Stimulated activated CD8-positive, alpha-beta memory T cell treated with anti-CD3 and anti-CD28 coated beads, Interleukin-4, amount 100 ng/mL, for 4 hours (primary cell): ENCODE measurements around the gene JADE2.

Experiments
- DNase-seq, 2 donors: peaks; one replicate each; pipeline ENCODE4 v3.0.0-alpha.2; 2020; ENCODE audit warnings: low read depth in 2 of 2, low spot score in 1 of 2

JADE2 gene

DNA sequence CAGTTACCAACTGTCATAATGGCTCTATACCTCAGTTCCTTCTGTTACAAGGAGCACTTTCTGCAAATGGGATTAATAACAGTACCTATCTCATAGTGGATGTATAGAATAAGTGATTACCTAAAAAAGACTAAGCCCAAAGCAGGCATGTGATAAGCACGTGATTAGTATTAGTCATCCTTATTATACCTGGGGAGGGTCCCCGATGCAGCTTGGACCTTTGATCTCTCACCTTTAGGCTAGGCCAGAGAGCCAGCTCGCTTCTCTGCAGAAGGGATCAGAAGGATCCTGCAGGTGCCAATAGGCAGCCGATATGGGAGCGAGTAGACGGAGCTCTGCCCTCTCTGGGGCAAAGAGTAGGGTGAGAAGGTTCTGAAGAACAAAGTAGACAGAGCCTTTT is 4.0 kb downstream of the JADE2 start:
- DNase-seq, result no peak

DNA sequence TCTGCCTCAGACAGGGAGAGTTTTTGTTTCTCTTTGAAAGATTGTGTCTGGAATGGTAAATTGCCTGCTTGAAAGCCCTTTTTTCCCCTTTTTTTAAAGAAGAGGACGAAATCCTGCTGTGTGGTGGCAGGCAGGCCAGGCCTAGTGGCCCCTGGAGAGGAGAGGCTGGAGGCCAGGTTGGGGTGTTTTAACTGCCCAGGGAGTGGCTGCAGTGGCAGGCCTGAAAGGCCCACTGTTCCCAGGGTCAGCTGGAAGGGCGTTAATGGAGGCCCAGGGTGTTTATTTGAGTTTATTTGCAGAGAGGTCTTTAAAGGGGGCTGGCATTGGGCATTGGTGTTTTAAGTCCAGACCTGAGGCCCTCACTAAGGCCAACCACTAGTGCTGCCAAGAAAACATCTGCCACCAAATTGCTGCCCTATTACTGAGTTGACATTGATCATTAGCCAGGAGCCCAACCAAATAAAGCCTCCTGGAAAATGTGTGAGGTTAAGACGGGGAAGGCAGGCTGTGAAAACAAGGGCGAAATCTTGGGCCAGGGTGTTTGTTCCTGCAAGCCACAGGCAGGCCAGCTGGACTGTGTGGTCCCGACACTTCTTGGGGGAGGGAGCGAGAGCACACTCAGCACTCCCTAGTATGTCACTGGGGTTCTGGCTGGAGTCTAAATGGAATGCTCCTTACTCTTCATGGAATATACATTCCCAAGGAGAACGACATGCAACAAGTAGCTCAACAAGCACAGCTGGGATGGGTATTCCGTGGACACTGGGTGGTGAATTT is 5.0 kb downstream of the JADE2 start:
- no peak for DNase-seq

DNA sequence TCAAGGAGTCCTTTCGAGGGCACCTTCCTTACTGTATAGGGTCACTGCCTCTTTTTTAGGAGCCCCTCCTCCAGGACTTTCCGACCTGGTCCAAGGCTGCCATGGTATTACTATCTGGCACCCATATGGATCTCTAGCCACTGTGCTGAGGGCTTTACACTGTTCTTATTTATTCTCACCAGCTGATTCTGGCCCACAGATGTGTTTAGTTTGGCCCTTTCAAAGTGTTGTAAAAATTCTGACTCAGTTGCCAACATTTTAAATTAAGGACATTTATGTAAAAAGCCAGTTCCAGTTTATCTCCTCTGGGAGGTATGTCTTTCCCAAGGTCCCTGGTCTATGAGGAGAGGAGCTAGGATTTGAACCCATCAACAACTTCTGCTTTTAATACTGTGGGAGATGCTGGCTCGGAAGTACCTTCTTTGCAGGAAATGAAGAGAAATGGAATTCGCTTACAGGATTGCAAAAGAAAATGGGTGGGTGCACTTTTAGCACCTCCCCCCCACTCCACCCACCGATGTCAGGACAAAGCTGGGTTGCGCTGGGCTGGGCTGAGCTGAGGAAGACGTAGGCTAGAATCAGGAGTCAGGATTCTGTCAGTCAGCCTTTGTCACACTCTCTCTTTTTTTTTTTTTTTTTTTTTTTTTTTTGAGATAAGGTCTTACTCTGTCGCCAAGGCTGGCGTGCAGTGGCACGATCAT is 7.8 kb downstream of the JADE2 start:
- DNase-seq, result no peak

DNA sequence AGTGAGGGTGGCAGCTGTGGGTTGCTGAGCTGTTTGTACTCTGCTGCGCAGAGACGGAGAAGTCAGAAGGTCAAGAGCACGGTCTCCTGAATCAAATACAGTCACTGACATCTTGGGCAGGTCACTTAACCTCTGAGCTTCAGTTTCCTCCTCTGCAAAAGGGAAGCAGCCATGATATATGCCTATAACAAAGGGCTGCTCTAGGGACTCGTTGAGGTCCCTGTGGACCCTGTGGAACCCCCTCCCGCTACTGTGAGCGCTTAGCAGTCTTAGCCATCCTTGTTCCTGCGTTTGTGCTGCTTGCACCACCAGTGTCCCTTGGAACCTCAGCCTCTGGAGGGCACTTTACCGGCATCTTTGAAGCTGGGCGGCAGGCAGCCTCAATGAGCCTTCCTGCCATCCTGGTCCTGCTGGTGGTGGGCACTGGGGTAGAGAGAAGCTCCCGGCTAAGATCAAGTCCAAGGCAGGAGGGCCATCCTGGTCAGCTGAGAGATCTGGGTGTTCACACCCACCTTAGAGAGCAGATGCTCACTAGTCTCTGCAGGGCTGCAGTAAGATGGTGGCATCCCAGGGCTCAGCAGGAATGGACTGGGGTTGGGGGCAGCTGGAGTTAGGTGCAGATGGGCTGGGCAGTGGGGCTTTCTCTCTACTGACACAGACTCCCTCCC is 8.7 kb downstream of the JADE2 start:
- no peak for DNase-seq

DNA sequence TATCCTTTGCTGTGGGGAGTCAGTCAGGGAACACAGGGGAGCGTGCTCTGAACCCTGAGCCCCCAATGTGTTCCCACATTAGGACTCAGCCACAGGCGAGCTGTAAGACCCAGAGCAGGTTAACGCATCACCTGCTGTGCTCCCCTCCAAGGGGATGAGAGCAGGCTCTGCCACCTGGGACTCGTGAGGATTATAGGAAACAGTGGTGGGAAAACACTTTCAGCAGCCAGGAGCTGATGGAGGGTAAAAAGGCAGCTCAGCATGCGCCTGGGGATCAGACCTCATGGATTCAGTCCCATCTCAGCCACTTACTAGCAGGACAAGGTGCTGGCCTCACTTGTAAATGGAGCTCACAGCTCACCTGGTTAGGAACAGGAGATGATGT is 9.2 kb downstream of the JADE2 start:
- DNase-seq, result no peak

DNA sequence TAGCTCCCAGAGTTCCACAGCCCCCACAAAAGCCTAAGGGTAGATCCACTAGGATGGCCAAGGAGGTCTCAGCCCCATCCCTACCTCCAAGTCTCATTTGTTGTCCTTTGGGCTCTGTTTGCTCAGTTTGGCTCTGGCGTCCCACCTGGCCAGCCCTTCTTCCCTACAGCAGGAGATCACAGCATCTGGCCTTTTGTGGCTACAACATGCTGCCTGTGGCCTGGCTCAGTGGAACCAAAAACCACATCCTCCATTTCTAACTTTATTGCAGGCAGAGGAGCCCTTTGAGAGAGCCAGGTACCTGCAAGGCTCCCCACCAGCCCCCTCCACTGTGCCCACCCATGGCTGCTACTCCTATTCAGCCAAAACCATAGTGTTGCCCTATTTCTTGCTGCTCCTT is 11.4 kb downstream of the JADE2 start:
- no peak for DNase-seq

DNA sequence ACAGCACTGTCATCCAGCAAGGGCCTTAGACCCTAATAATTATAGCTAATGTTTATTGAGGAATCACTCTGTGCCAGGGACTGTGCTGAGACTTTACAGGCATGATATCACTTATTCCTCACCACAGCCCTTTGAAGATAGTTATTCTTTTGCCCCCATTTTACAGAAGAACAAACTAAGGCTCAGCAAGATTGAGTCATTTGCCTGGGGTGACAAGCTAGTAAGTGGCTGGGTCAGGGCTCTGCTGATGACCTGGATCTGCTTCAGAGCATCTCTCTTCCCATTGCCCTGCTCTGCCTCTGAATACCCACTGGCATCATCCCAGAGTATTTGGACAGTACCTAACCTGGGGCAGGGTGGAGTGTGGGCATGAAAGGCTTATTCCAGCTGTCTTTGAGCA is 11.8 kb downstream of the JADE2 start:
- no peak for DNase-seq

DNA sequence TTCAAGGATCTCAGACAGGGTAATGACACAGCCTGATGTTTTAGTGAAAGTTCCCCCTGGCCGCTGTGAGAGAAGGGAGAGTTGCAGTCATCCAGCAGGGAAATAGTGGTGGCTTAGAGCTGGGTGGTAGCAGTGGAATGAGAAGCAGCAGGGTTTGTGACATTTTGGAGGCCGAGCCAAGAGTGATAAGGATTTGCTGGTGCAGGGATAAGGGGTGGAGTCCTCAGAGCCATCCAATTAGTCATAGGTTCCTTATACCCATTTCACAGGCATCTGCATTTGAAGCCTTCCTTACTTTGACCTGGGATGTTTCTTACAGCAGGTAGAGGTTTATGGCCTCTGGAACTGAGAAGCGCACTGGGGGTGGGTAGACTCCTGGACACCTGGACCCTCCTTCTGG is 12.8 kb downstream of the JADE2 start:
- no peak for DNase-seq

DNA sequence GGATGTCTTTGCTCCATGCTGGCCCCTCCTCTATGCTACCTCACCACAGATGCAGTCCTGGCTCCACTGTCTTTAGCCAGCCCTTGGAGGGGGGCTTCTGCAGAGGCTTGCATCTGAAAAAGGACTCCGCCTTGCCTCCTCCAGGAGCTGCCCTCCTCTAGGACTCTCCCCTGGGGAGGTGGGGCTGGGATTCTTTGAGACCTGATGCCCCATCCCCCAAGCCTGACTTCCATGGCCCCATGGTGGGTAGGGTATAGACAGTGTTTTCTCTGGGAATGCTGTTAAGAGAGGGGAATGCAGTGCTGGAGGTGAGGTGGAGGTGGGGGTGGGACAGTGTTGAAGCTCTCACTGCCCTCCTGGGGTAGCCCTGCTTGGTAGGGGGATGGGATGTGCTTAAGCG is 14.3 kb downstream of the JADE2 start:
- DNase-seq, result no peak

DNA sequence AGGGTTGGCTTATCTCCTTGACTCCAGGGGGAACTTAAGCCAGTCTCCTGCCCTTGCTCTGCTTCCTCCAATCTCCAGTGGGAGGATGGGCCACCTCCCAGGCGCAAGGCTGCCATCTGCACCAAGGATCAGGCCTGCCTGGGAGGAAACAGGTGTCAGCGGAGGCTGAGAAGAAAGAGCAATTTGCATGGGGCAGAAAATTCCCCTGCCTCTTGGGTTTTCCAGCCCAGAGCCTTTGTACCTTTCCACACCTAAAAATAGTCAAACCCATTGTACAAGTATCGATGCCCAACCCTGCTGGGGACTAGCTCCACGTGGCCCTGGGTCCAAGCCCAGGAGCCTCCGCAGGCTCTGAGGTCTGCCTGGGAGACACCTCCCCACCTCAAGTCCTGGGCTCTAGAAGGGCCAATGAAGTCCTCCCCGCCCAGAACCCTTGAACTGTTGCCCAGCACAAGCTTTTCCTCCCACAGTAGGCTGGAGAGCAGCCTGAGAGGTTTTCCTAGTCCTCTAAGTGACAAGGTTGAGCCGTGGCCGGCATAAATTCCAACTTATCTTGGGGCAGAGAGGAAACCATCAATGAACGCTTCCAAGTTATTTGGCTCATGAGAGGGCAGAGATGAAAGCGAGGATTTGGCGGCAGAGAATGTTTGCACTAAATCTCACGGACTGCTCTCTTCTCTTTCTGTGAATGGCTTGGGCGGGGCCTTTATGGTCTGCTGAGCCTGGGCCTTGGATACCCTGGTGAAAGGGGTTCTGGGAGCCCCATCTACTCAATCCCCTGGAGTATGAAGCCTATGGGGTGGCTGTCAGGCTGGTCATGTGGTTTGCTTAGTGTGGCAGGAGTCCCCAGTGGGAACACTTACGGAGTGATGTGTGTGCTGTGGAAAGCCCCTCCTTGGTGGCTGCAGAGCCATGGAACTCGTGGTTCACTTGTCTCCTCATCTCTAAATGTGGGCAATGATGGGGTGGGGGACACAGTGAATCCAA is 15.6 kb downstream of the JADE2 start:
- no peak for DNase-seq

DNA sequence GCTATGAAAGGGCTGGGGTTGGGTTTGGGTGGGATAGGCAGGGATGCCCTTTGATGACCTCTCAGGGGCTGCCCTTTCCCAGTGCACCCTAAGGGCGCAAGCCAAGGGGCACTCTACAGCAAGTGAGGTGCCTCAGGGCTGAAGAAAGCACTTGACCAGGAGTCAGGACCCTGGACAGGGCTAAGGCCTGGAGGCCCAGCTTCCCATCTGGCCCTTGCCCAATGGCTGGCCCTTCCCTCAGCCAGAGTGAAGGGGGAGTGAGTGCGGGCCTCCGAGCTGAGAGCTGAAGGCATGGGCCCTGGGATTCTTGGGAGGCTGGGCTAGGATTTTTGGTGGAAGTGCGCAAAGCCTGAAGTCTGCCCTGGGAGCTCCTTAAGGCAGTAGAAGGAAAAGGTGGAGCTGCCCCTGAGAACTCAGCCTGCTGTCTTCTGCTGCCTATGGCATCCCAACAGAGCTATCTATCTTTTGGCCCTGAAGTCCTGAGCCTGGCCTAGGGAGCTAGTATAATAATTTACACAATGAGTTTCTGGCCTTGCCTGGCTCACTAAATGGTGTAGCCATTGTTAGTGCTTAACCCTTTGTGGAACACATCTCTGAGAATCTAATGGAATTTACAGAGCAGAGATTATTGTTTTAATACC is 16.4 kb downstream of the JADE2 start:
- no peak for DNase-seq

DNA sequence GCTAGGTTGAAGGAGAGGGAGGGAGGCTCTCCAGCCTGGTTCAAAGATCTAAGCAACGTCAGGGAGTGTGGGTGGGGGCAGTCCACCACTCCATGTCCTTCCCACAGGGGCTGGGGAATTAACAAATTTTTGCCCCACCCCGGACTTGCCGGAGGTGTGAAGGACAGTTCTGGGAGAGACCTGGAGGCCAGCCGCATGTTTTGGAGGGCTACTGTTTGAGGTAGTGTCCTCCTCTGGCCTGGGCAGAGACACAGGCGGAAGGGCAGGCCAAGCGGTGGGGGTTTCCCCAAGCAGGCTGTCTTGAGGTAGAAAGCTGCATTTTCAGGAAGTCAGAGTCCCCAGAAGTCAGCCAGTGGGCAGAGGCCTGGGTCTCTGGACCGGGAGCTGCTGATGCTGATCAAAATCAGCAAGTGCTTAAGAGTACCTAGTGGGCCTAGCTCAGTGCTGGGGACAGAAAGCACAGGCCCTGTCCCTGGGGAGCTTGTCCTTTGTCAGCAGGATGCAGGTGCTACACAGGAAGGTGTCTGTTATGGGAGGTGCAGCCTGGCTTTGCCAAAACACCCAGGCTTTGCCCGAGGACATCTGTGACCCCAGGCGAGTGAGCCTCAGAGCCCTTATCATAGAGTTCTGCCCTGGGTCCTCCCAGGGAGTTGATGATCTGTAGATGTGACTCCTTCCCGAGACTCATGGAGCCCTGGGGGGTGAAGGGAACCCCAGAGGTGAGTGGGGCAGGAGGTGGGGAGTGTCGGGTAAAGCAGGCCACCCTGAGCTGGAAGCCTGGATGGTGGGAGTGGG is 18.5 kb downstream of the JADE2 start:
- no peak for DNase-seq

DNA sequence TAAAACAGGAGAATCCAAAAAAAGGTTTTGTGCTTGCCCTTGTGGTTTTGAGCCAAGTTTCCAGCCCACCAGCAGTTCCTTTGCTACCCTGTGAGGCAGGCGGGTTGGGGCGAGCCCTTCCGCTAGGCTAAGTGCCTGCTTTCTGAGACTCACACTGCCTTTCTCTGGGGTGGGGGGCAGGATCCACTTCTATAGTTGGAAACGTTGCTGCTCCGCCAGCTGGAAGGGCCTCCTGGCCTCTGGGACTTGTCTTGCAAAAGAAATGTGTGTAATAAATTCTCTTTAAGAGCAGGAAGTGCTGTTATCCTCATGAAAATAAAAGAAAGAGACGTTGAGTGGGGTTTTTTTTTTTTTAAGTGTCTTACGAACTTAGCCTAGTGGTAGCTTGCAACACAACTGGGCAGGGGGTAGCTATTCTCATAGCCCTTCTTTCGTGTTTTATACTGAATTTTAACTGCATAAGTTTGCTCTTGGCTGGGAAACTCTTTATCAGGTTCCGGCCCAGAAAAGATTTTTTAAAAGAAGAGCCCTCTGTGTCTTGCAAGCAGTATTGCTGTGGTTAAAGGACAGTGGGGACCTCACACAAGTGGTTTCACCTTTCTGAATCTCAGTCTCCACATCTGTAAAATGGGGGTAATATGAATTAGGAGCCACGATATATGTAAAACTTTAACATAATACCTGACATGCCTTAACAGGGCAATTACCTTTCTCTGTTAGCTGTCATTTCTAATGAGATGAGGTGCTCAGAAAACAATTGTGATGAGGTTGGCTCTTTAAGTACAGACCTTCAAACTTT is 19.8 kb downstream of the JADE2 start:
- no peak for DNase-seq

DNA sequence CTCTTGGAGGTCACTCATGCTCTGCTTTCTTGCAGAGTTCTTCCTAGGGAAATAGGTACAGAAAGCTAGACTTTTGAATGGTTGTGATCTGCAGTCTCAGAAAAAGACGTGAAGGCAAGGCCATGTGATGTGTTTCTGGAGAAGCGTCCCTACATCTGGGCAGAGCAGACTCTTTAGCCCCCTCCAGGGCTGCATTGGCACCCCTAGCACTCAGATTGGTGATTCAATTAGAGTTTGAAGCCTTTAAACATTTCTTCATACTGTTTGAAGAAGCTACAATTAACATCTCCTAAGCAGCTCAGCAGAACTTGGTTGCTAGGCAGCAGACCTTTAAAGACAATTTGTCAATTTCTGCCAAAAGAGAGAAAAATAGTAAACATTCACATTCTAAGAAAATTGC is 21.6 kb downstream of the JADE2 start:
- DNase-seq, result no peak

DNA sequence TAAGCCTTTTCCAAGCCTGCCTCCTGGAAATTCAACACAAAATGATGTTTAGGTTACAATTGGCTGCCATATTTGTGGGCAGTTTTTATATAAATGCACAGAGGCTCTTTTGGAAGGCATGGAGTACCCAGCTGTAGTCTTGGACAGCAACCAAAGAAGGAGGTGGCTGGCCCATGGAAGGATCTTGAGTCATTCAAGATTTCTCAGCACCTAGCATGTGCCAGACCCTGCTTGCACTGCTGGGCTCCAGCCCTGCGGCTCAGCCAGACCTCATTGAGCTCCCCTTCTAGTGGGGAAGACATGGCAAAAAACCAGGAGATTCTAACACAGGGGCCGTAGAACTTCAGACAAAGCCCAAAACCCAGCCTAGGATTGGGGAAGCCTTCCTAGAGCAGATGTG is 22.1 kb downstream of the JADE2 start:
- DNase-seq, result no peak

DNA sequence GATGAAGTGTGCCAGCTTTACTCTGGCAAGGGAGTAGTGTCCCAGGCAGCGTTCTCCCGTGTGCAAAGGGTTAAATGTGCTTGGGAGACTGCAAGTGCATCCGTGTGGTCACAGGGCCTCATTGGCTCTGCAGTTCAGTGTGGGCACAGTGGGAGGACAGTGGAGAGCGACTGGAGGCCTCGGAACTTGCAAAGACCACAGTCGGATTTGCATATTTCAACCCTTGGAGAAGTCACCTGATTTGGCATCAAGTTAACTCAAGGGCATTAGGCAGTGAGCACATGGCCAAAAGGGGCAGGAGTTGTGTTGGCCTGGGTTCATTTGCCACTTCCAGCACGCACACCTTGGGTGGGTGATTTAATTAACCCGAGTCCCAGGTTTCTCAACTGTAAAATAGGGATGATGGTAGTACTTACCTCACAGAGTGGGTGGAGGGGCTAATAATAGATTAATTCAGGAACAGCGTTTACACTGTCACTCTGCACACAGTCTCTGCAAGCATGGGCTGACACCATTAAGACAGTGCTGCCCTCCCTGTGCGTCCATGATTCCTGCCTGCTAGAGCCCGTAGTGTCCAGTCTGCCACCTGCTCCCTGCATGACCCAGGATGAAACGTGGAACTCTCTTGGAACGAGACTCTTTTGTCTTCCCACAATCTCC is 22.7 kb downstream of the JADE2 start:
- DNase-seq, result no peak

DNA sequence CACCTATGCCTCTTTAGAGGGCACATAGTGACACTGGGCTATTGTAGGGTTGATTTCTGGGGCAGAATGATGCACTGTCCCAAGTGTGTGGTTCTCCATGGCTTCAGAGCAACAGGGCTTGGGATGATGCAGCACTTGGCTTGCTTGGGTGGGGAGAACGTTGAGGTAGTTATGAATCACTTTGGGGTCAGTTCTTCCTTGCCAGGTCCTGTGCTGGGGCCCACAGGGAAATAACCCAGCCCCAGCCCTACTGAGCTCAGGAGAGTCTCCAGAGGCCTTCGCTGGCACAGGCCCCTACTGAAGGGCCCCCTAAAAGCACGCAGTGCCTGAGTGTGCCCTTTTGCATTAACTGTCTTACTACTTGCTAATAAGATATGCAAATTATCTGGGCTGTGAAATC is 24.2 kb downstream of the JADE2 start:
- DNase-seq, result no peak
